ENCODE measurements around the gene DAP. TPM values are rescaled to one million over a fixed set of nuclear protein-coding genes. Genes with fewer than 3 reads are reported as not detected.
A peak's percentile ranks its signal among the peaks of the same experiment; 100 is the strongest.

The DAP gene
- total RNA-seq, 1 donor from 2014 or later: 235 TPM

GRCh38 chr5:10700516-10700915, 60.5 kb downstream of the DAP start:
- no peak for TF ChIP-seq CTCF (IDR thresholded peaks at IDR 0.05)
- Mint-ChIP-seq H3K9me3 (ENCODE audit: low read depth) (no peaks in the 10 kb centered on the region), H3K27ac (ENCODE audit: unreplicated experiment) (peak overlapping the region; percentile 36), H3K4me1 (ENCODE audit: low read depth) (peaks cover 67% of the 10 kb centered on the region), H3K36me3 (ENCODE audit: low read depth) (peaks cover 3% of the 10 kb centered on the region), H3K27me3 (ENCODE audit: low read depth) (no peaks in the 10 kb centered on the region), H3K4me3 (ENCODE audit: unreplicated experiment) (no peak overlapping the region)
- DNase-seq (ENCODE audit: low spot score): no peak

GRCh38 chr5:10699987-10700386, 61.0 kb downstream of the DAP start:
- DNase-seq (ENCODE audit: low spot score): no peak
- no peak for TF ChIP-seq CTCF (IDR thresholded peaks at IDR 0.05)
- Mint-ChIP-seq H3K36me3 (ENCODE audit: low read depth) (peaks cover 3% of the 10 kb centered on the region), H3K9me3 (ENCODE audit: low read depth) (no peaks in the 10 kb centered on the region), H3K27me3 (ENCODE audit: low read depth) (no peaks in the 10 kb centered on the region), H3K27ac (ENCODE audit: unreplicated experiment) (peak overlapping the region; percentile 36), H3K4me3 (ENCODE audit: unreplicated experiment) (no peak overlapping the region), H3K4me1 (ENCODE audit: low read depth) (peaks cover 66% of the 10 kb centered on the region)

DNA sequence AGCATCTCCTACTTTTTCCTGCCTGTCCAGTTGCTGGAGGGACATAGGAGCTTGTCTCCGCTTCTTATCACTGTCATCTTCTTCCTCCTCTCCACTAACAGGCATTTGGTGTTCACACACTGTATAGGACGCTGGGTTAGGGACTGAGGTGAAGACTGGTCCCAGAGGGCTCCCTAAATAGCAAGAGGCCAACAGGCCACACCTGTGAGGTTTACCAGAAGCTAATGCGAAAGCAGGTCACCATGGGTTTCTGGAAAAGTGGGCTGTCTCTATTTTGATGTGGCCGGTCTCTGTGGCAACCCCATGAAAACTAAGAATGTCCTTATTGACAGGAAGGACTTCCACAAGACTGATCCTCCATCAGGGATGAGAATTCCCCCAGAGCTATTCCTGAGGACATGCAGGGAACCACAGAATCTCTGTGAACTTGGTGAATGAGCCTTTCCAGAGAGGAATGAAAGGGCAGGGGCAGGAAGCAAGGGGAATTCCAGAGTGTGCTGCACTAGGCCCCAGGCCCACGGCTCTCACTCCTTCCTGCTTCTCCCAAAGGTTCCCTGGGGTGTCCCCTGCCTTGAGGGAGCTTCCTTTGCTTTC, 61.7 kb downstream of the DAP start:
- Mint-ChIP-seq H3K9me3 (ENCODE audit: low read depth) (no peaks in the 10 kb centered on the region), H3K4me1 (ENCODE audit: low read depth) (peaks cover 65% of the 10 kb centered on the region), H3K27ac (ENCODE audit: unreplicated experiment) (peak overlapping the region; percentile 8), H3K27me3 (ENCODE audit: low read depth) (no peaks in the 10 kb centered on the region), H3K36me3 (ENCODE audit: low read depth) (peaks cover 3% of the 10 kb centered on the region), H3K4me3 (ENCODE audit: unreplicated experiment) (no peak overlapping the region)
- no peak for DNase-seq (ENCODE audit: low spot score)
- TF ChIP-seq CTCF (IDR thresholded peaks at IDR 0.05): no peak

DNA sequence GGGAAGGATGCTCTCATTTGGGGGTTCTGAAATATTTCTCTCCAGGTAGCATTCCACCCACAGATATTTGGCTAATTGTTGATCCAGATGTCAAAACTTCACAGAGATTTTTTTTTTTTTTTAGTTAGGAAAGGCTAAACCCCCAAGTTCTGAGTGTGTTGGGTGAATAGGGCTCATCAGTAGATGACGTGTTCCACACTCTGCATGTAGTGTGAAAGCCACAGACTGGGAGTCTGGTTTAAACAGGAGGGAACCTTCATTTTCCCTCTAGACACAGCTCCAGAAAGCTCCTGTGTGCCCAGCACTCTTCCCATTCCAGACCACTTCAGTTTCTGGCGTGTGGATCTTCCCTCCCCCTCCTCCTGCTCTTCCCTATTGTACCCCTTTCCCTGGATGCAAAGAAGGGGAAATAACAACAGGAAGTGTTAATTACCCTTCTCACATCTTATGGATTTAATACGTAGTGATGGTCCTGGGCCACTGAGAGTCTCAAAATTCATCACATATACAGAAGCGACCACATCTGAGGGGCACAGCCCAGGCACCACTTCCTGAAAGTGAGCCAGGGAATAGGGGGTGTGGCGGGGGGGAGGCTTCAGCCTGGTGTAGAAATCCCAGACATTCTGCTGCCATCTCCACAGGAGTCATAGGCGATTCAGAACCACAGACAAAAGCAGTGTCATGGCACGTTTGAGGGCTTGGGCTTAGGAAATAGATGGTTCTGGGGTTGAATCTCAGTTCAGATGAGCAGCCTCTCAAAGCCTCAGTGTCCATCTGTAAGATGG, 65.1 kb downstream of the DAP start:
- no peak for TF ChIP-seq CTCF (IDR thresholded peaks at IDR 0.05)
- Mint-ChIP-seq H3K27me3 (ENCODE audit: low read depth) (no peaks in the 10 kb centered on the region), H3K27ac (ENCODE audit: unreplicated experiment) (peak overlapping the region; percentile 80), H3K9me3 (ENCODE audit: low read depth) (no peaks in the 10 kb centered on the region), H3K4me3 (ENCODE audit: unreplicated experiment) (no peak overlapping the region), H3K36me3 (ENCODE audit: low read depth) (peaks cover 3% of the 10 kb centered on the region), H3K4me1 (ENCODE audit: low read depth) (peaks cover 73% of the 10 kb centered on the region)
- DNase-seq (ENCODE audit: low spot score): no peak

DNA sequence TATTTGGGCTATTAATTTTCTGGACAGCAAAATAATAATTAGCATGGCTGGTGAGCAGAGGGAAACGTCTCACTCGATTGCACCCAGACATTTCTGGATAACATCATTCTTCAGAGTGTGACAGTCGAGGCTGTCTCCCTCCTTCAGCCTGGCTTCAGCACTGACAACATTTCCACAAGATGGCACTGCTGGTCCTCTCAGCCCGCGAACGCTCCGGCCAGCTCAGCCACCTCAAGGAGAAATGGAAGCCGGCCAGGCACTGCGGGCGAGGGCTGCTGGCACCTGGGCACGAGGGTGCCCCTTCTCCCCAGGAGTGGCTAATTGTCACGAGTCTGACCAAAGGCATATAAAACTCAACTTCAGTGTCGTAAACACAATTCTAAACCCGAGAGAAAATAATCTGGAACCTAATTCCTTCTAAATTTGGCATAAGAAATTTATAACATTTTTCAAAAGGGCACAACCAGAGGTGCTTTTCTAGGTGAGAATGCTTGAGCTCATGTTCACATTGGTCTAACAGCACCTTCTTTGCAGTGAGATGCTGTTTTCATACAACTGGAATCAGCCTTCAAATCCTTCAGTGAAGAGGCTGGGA, 65.9 kb downstream of the DAP start:
- H3K4me3 Mint-ChIP-seq (ENCODE audit: unreplicated experiment): peak overlapping the region; percentile 26
- H3K4me1 Mint-ChIP-seq (ENCODE audit: low read depth): peaks cover 79% of the 10 kb centered on the region
- DNase-seq (ENCODE audit: low spot score): no peak
- no peaks in the 10 kb centered on the region for H3K9me3 Mint-ChIP-seq (ENCODE audit: low read depth)
- H3K27me3 Mint-ChIP-seq (ENCODE audit: low read depth): no peaks in the 10 kb centered on the region
- peak; percentile 92 for TF ChIP-seq CTCF (IDR thresholded peaks at IDR 0.05)
- peaks cover 1% of the 10 kb centered on the region for H3K36me3 Mint-ChIP-seq (ENCODE audit: low read depth)
- peak overlapping the region; percentile 84 for H3K27ac Mint-ChIP-seq (ENCODE audit: unreplicated experiment)
